NOMO-1 treated with dmso at 0.1 percent for 144 hours (cell line): ENCODE measurements around the gene UCKL1.

Experiments
- DNase-seq: peaks from one replicate; lab custom pipeline; 2025; ENCODE audit not compliant: unreplicated experiment; lab: John Stamatoyannopoulos, UW

Gene UCKL1

DNA sequence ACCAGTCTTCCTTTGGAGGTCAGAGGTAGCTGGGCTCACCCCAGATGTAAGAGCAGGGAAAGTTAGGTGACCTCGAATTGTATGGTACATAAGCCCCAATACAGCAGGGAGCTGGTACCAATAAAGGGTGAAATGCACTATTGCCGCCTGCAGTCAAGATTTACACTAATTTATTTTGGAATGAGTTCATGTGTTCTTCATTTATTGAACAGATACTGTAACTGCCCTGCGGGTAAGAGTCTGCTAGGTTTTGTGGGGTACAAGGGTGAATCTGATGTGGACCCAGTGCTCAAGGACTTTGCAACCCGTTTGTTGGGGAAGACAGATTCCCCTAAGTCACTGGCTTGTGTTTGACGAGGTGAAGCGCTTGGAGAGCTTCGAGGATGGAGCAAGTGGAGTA lies 63.8 kb downstream of the UCKL1 start:
- DNase-seq, result no peak

DNA sequence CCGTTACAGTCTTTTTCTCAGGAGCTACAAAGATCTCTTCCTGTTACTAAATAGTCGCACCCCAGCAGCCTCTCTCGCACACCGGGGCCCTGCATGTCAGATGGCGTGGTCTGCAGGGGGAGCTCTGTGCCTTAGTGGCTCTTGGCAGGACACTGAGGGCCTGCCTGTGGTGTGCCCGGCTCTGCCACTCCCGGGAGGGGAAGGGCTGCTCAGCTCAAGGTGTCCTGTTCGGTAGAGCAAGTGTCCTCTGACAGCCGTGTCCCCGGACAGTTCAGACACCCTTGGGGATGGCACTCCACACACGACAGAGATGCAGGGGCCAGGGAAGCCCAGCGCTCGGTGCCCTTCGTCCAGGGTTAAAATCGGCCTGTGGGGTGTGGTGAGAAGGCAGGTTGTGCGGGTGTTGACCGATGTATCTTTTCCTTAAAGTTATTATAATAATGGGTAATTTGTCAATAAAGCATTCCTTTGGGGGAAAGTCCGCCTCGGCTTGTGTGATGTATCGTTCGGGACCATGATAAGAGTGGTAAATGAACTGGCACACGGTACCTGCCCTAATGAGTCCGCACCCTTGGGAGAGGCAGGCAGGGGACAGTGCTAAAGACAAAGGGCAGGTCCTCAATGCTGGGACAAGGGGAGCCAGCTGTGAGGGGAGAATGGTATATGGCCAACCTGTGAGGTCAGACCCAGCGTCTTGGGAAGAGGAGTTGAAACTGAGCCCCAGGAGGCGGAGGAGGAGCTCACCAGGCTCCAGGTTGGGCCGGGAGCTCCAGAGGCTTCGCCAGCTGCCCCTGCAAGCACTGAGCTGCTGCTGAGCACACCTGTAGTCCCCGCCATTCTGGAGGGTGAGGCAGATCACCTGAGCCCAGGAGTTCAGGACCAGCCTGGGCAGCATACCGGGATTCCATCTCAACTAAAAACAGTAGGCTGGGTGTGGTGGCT lies 64.9 kb downstream of the UCKL1 start:
- DNase-seq, result no peak

DNA sequence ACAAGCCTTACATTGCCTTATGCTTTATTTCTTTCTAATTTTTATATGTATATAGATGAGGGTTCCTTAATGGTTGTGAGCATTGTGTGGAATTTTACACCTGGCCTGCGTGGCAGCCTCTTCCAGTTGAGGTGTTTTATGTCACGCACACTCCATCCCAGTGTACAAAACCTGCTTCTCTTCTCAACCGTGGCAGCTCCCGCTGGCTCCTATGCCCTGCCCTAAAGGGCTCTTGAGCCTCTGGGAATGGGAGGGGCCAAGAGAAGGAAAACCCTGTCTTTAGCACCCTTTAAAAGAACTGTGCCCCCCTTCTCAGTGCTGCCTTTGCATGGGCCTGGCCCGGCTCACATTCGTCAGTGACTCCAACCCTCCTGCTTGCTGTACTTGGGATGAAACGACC lies 65.6 kb downstream of the UCKL1 start:
- DNase-seq, result no peak

DNA sequence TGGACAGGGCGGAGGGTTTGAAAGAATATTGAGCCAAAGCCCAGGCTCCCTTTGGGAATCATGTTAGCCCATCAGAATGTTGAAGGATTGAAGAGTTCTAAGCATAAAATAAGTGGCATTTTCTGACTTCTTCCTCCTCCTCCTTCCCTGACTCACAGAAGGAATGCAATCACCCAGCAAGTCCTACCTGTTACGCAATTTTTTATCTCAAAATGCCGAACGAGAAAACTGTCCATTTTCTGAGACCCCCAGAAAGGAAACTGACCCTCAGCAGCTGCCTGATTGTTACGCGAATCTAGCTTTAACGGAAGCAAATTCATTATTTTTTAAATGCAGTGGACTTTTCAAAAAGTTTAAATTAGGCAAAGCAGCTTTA lies 66.0 kb downstream of the UCKL1 start:
- no peak for DNase-seq
